Natural killer cell (primary cell): Measurements from ENCODE around the gene PRRG1. TPM values are rescaled to one million over a fixed set of nuclear protein-coding genes. Genes with fewer than 3 reads are reported as not detected.

Source experiments
- ATAC-seq, 3 donors: fragments of 150-1000 bp in 2 of 3; fragments of 200-7000 bp in 1 of 3; cut with Tn5 transposase; 1 replicate in 1 of 3; 2 replicates in 2 of 3; pipeline ENCODE4 v1.10.0; 2021; ENCODE audit warnings: mild to moderate bottlenecking in 2 of 3, moderate library complexity in 2 of 3
- DNase-seq, 2 donors: peaks; one replicate each; pipeline versions ENCODE4 v3.0.0 to v3.0.0-alpha.2; 2013 to 2021; ENCODE audit warnings: mixed read lengths in 1 of 2
- H3K27ac ChIP-seq: one replicate; pipeline ENCODE4 v1.5.1; 2013; ENCODE audit warnings: mild to moderate bottlenecking, low read length
- H3K27me3 ChIP-seq: one replicate; pipeline ENCODE4 v1.6.1; 2013; ENCODE audit warnings: low read length; ENCODE audit not compliant: control insufficient read depth, insufficient read depth
- H3K36me3 ChIP-seq: one replicate; pipeline ENCODE4 v1.6.1; 2013; ENCODE audit warnings: low read length; ENCODE audit not compliant: control insufficient read depth, insufficient read depth
- H3K4me1 ChIP-seq: one replicate; pipeline ENCODE4 v1.6.1; 2013; ENCODE audit warnings: low read length; ENCODE audit not compliant: control insufficient read depth, insufficient read depth
- H3K4me3 ChIP-seq: one replicate; pipeline ENCODE4 v1.5.1; 2013; ENCODE audit warnings: low read length
- H3K9me3 ChIP-seq: one replicate; pipeline ENCODE4 v1.6.1; 2013; ENCODE audit warnings: low read length; ENCODE audit not compliant: control insufficient read depth, insufficient read depth
- H3K27ac Mint-ChIP-seq, 2 donors: one replicate each; pipeline ENCODE4 v1.8.0; 2022; ENCODE audit warnings: mild to moderate bottlenecking in 2 of 2, mixed read lengths in 2 of 2, moderate library complexity in 1 of 2
- H3K27me3 Mint-ChIP-seq, 2 donors: one replicate each; pipeline ENCODE4 v1.8.0; 2022; ENCODE audit warnings: low read depth in 2 of 2, mixed read lengths in 2 of 2
- H3K36me3 Mint-ChIP-seq: one replicate; pipeline ENCODE4 v1.8.0; 2022; ENCODE audit warnings: mixed read lengths
- H3K4me1 Mint-ChIP-seq, 2 donors: one replicate each; pipeline ENCODE4 v1.8.0; 2022; ENCODE audit warnings: mixed read lengths in 2 of 2
- H3K4me3 Mint-ChIP-seq: one replicate; pipeline ENCODE4 v1.8.0; 2022; ENCODE audit warnings: mild to moderate bottlenecking, moderate library complexity, mixed read lengths
- H3K9me3 Mint-ChIP-seq, 2 donors: one replicate each; pipeline ENCODE4 v1.8.0; 2022; ENCODE audit warnings: mixed read lengths in 2 of 2
- WGBS: methylation state at CpG from one replicate; pipeline ENCODE4 v1.1.7; 2013; ENCODE audit warnings: missing lambda C conversion rate; ENCODE audit not compliant: insufficient coverage; 5-methylcytosine and 5-hydroxymethylcytosine counted together
- intact Hi-C: fragments of 100-400 bp; cut with micrococcal nuclease; formaldehyde crosslinking; loops from one replicate; pipeline ENCODE4 v1.14.2; 2022
- total RNA-seq, 4 donors: library from RNA; stranded (reverse); fragments of 120-200 nt in 1 of 4; gene quantifications; one replicate each; pipeline versions ENCODE4 v1.2.3 to v1.2.4, GENCODE V29; 2013 to 2022
- TF ChIP-seq, protein P1 (sequence below): fragments of 200-600 bp; IDR thresholded peaks from one replicate; pipeline ENCODE4 v1.8.0; 2022; ENCODE audit warnings: antibody characterized with exemption

The PRRG1 gene
- total RNA-seq, 3 donors from 2014 or later (not counting 1 experiment from before 2014, with no cell fraction given): not detected

- intact Hi-C loops: no loop called here
- Histone ChIP-seq H3K4me1 (no peaks in the 10 kb centered on the region), H3K36me3 (no peaks in the 10 kb centered on the region), H3K4me3 (no peak overlapping the region), H3K27ac (no peak overlapping the region), H3K9me3 (no peaks in the 10 kb centered on the region), H3K27me3 (no peaks in the 10 kb centered on the region)
- no peak for ATAC-seq
- no peak for DNase-seq
- WGBS: 88% methylated on average over 4 of the region's 4 CpGs
- H3K36me3 Mint-ChIP-seq: no peaks in the 10 kb centered on the region
- H3K27ac Mint-ChIP-seq: no peak overlapping the region
- H3K9me3 Mint-ChIP-seq: peaks cover 3 to 5% of the 10 kb centered on the region in 2 donors
- TF ChIP-seq, protein P1, sequence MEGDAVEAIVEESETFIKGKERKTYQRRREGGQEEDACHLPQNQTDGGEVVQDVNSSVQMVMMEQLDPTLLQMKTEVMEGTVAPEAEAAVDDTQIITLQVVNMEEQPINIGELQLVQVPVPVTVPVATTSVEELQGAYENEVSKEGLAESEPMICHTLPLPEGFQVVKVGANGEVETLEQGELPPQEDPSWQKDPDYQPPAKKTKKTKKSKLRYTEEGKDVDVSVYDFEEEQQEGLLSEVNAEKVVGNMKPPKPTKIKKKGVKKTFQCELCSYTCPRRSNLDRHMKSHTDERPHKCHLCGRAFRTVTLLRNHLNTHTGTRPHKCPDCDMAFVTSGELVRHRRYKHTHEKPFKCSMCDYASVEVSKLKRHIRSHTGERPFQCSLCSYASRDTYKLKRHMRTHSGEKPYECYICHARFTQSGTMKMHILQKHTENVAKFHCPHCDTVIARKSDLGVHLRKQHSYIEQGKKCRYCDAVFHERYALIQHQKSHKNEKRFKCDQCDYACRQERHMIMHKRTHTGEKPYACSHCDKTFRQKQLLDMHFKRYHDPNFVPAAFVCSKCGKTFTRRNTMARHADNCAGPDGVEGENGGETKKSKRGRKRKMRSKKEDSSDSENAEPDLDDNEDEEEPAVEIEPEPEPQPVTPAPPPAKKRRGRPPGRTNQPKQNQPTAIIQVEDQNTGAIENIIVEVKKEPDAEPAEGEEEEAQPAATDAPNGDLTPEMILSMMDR: no peak
- peaks cover 0 to 7% of the 10 kb centered on the region in 2 donors for H3K27me3 Mint-ChIP-seq
- H3K4me3 Mint-ChIP-seq: no peak overlapping the region
- no peaks in the 10 kb centered on the region for H3K4me1 Mint-ChIP-seq
Measured at GRCh38 chrX:37370499-37371141, 21.5 kb downstream of the PRRG1 start.

- no peak for DNase-seq
- intact Hi-C loops: no loop called here
- WGBS: 93% methylated on average over 8 of the region's 8 CpGs
- H3K27me3 Mint-ChIP-seq: peaks cover 0 to 7% of the 10 kb centered on the region in 2 donors
- no peaks in the 10 kb centered on the region for H3K9me3 ChIP-seq
- TF ChIP-seq, protein P1: no peak
- no peaks in the 10 kb centered on the region for H3K36me3 Mint-ChIP-seq
- peaks cover 3 to 5% of the 10 kb centered on the region in 2 donors for H3K9me3 Mint-ChIP-seq
- ATAC-seq: no peak
- no peaks in the 10 kb centered on the region for H3K4me1 Mint-ChIP-seq
- H3K27ac ChIP-seq: no peak overlapping the region
- H3K4me3 Mint-ChIP-seq: no peak overlapping the region
- no peaks in the 10 kb centered on the region for H3K36me3 ChIP-seq
- H3K27ac Mint-ChIP-seq: no peak overlapping the region
- H3K27me3 ChIP-seq: no peaks in the 10 kb centered on the region
- no peak overlapping the region for H3K4me3 ChIP-seq
- H3K4me1 ChIP-seq: no peaks in the 10 kb centered on the region
Measured at GRCh38 chrX:37371578-37371991, 22.4 kb downstream of the PRRG1 start.

- ATAC-seq (no peak), DNase-seq (no peak)
- peaks cover 2 to 3% of the 10 kb centered on the region in 2 donors for H3K9me3 Mint-ChIP-seq
- Histone ChIP-seq H3K9me3 (no peaks in the 10 kb centered on the region), H3K4me3 (no peak overlapping the region), H3K4me1 (no peaks in the 10 kb centered on the region), H3K36me3 (no peaks in the 10 kb centered on the region), H3K27me3 (no peaks in the 10 kb centered on the region), H3K27ac (no peak overlapping the region)
- TF ChIP-seq, protein P1: no peak
- H3K27ac Mint-ChIP-seq: no peak overlapping the region
- H3K27me3 Mint-ChIP-seq: no peaks in the 10 kb centered on the region
- WGBS: no CpG with 5 or more reads among the region's 2 CpGs
- no peak overlapping the region for H3K4me3 Mint-ChIP-seq
- H3K4me1 Mint-ChIP-seq: no peaks in the 10 kb centered on the region
- H3K36me3 Mint-ChIP-seq: no peaks in the 10 kb centered on the region
- intact Hi-C loops: no loop called here
Measured at GRCh38 chrX:37378404-37378803, 29.2 kb downstream of the PRRG1 start.

DNA sequence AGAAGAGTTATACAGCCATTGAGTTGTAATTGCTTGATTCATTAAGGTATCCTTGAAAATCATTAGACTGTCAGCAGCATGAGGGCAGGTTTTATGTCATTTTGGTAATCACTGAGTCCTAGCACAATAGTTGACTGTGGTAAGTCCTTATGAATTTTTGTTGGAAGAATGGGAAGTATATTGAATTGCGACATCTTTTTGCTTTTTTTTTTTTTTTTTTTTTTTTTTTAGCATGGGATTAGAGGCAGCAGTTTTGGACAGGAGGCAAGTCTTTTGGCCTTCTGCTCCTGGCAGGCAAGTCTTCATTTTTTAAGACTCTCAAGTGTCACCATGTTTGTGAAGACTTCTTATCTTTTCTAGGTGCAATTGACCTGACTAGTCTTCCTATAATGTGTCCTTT lies 29.7 kb downstream of the PRRG1 start:
- intact Hi-C loops: no loop called here
- no peak overlapping the region for H3K27ac ChIP-seq
- TF ChIP-seq, protein P1: no peak
- ATAC-seq (no peak), DNase-seq (no peak)
- no peaks in the 10 kb centered on the region for H3K9me3 ChIP-seq
- Mint-ChIP-seq H3K9me3 (peaks cover 2 to 3% of the 10 kb centered on the region in 2 donors), H3K4me3 (no peak overlapping the region), H3K4me1 (no peaks in the 10 kb centered on the region), H3K27me3 (no peaks in the 10 kb centered on the region), H3K36me3 (no peaks in the 10 kb centered on the region), H3K27ac (no peak overlapping the region)
- no CpG with 5 or more reads among the region's 1 CpG for WGBS
- H3K4me3 ChIP-seq: no peak overlapping the region
- H3K27me3 ChIP-seq: no peaks in the 10 kb centered on the region
- H3K36me3 ChIP-seq: no peaks in the 10 kb centered on the region
- H3K4me1 ChIP-seq: no peaks in the 10 kb centered on the region
